Activated CD4-positive, CD25-positive, alpha-beta regulatory T cell treated with anti-CD3 and anti-CD28 coated beads, Interleukin-2, amount 50 U/mL, for 24 hours (primary cell): ENCODE measurements around the gene TECPR2.
"Not testable (repeated sequence)": the region's sequence is repeated elsewhere in the genome, so short reads cannot be mapped to it uniquely, and the experiment has no call there.

ENCODE experiments used
- ATAC-seq, 2 donors: fragments of 150-1000 bp; cut with Tn5 transposase; one replicate each; pipeline ENCODE4 v1.10.0; 2021; ENCODE audit warnings: mild to moderate bottlenecking in 1 of 2, moderate library complexity in 1 of 2

TECPR2 gene

GRCh38 chr14:102333390-102333789 lies 29.4 kb upstream of the TECPR2 start:
- ATAC-seq = no peak

DNA sequence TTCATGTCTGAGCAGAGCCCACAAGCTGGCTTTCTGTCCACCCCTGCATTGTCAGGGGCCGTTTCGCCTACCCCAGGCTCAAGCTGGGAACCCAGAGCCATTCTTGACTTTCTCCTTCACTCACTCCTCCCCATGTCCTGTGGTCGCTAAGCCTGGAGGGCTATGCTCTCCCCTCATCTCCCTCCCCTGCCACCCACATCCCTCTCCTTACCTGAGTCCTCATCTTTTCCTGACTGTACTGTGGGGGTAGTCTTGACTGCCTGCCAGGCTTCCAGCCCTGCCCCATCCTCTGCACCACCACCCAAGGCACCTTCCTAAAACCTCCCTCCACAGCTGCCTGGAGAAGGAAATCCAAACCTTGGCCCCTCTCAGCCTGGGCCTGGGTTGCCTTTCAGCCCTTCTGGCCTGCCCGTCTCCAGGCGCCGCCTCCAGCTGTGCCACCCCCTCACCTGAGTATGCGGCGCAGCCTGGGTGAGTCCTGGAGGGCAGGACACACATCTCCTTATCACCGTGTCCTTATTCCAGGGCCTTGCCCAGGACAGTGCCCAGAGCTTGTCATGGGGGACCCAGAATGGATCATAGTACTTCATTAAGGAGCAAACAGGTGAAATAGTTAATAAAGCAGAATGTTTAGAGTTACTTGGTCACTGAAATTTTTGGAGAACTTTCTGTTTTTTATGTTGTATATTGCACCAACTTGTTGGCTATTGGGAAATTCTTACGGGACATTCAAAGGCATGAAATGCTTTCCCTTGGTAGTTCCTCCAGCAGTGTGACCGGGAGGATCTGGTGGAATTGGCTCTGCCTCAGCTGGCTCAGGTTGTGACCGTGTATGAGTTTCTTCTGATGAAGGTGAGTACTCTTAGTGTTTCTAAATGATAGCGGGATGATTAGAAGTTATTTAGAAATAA lies 28.7 kb upstream of the TECPR2 start:
- ATAC-seq = no peak

- no peak for ATAC-seq
Observed at GRCh38 chr14:102335163-102335562, 27.6 kb upstream of the TECPR2 start.

- ATAC-seq = no peak
Observed at GRCh38 chr14:102338724-102339123, 24.0 kb upstream of the TECPR2 start.

DNA sequence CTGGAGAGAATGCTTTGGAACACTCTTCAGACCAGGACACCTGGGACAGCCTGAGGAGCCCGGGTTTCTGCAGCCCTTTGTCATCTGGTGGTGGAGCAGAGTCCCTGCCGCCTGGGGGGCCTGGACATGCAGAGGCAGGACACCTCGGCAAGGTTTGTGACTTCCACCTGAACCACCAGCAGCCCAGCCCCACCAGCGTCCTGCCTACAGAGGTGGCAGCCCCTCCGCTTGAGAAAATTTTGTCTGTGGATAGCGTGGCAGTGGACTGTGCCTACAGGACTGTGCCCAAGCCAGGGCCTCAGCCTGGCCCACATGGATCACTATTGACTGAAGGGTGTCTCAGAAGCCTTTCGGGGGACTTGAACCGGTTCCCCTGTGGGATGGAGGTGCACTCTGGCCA lies 21.2 kb upstream of the TECPR2 start:
- no peak for ATAC-seq

- ATAC-seq = no peak
Observed at GRCh38 chr14:102342238-102342637, 20.5 kb upstream of the TECPR2 start.

DNA sequence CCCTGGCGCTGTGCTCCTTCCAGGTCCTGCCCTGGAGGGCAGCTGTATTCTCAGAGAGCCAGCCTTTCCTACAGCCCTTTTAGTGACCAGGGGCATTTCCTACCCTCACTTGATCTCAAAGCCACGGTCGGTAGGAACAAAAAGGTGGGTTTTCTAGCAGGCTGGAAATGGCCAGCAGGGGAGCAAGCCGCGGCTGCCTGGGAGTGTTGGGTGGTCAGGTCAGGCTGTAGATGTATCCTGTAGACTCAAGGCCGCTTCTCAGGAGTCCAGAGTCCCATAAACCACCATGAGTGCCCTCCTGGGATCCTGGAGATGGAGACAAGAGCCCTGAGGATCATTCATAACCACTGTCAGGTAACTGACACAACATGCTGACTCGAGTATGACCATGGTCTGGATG lies 18.7 kb upstream of the TECPR2 start:
- ATAC-seq = no peak

GRCh38 chr14:102344485-102344884 lies 18.3 kb upstream of the TECPR2 start:
- no peak for ATAC-seq

DNA sequence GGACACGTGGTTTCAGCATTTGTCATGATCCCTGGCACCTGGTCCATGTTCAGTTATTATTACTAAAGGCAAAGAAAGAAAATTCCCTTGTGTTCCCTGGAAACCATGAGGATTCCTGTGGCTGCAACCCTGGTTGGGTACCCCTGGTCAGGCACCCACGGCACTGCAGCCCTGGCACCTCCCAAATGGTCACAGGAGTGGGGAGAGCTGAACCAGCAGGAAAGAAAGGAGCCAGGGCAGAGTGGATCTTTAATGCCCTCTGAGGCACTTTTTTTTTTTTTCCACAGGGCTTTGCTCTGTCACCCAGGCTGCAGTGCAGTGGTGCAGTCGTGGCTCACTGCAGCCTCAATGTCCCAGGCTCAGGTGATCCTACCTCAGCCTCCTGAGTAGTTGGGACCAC lies 17.5 kb upstream of the TECPR2 start:
- no peak for ATAC-seq

GRCh38 chr14:102346645-102347044 lies 16.1 kb upstream of the TECPR2 start:
- no peak for ATAC-seq

DNA sequence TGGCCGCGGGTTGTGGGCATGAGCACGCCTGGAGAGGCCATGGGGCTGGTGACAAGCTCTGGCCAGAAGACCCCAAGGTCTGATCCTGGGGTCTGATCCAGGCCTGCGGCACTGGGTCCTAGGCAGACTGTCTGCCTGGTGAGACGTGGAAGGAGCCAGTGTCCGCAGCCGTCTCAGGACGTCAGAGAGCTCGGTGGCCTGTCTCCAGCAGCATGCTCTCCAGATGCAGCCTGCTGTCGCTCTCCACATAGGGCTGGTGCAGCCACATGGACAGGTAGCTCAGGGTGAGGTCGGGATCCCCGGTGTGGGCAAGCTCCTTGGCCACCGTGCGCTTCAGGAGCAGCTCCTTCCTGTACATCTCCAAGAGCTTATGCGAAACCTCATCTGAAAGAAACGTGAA lies 14.4 kb upstream of the TECPR2 start:
- no peak for ATAC-seq

DNA sequence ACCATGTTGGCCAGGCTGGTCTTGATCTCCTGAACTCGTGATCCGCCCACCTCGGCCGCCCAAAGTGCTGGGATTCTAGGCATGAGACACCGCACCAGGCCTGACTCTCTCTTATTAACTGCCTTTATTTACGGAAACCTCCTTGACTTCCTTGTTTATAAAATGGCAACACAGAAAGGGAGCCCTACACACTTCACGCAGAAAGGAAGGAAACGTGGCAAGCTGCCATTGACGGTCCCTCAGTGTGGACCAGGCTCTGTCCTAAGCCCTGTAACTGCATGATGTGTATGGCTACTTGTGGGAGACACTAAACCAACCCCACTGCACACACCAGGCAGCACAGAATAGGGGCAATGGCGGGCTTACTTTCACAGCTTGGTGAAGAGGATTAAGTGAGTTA lies 11.7 kb upstream of the TECPR2 start:
- no peak for ATAC-seq

- ATAC-seq = not testable (repeated sequence)
Observed at GRCh38 chr14:102351593-102351992, 11.1 kb upstream of the TECPR2 start.

GRCh38 chr14:102352213-102352612 lies 10.5 kb upstream of the TECPR2 start:
- ATAC-seq = no peak

- no peak for ATAC-seq
Observed at GRCh38 chr14:102353126-102353619, 9.6 kb upstream of the TECPR2 start.

DNA sequence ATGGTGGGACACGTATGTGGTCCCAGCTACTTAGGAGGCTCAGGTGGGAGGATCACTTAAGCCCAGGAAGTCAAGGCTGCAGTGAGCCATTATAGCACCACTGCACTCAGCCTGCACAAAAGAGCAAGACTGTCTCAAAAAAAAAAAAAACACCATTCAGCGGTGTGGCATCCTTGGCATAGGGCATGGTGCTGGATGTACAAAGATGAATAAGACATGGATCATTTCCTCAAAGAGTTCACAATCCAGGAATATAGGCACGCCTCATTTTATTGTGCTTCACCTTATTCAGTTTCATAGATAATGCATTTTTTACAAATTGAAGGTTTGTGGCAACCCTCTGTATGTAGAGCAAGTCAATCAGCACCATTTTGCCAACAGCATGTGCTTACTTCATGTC lies 6.5 kb upstream of the TECPR2 start:
- no peak for ATAC-seq

DNA sequence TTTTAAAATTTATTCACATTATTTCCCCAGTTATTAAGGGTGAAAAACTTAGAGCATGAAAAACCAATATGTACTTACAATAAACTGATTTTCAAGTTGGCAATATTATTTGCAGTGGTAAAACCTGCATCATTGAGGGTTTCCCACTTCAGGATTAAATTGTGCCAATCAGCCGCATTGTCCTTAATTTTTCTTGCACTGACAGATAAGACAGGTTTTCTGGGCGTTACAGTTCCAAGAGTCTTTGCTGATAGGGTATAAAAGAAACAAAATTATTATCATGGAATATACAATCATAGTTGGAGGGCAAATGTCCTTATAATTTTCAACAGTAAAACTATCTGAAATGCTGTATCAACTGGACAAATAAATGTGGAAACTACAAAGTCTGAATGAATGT lies 3.4 kb upstream of the TECPR2 start:
- no peak for ATAC-seq

GRCh38 chr14:102360388-102360787 lies 2.4 kb upstream of the TECPR2 start:
- no peak for ATAC-seq

GRCh38 chr14:102362084-102362483 lies 657 bp upstream of the TECPR2 start:
- peak; percentile 91 to 93 for ATAC-seq

DNA sequence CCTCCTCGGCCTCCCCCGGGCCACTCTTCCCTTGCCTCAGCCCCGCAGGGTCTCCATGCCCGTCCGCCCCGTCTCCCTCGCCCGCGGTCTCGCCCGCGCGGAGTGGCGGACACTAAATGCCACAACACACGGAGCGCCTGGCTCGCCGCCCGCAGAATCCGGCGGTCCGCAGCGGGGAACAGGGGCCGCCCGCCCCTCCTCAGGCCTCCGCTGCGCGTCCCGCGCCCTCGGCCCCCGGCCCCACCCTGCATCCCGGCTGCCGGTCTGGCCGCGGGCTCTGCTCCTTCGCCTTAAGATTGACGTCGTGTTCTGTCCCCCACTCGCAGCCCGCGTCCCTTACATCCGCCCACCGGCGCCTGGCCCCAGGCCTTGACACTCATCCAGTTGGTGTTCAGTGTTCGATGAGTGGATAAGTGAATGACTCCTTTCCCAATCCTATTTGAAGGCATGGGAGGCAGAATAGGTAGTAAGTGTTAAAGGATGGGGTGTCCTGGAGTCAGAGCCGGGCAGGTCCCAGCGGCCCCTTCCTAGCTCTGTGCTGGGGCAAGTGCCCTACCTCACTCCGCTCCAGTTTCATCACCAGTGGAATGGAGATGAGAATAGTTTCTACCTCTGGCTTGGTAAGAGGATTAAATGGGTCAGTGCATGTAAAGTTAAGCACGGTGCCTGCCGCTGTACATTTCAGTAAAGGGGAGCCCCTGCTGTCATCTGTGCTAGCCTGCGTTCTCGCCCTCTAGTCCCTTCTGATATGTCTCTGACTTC lies 622 bp downstream of the TECPR2 start:
- ATAC-seq = no peak

GRCh38 chr14:102370305-102370809 lies 7.6 kb downstream of the TECPR2 start:
- ATAC-seq = no peak

DNA sequence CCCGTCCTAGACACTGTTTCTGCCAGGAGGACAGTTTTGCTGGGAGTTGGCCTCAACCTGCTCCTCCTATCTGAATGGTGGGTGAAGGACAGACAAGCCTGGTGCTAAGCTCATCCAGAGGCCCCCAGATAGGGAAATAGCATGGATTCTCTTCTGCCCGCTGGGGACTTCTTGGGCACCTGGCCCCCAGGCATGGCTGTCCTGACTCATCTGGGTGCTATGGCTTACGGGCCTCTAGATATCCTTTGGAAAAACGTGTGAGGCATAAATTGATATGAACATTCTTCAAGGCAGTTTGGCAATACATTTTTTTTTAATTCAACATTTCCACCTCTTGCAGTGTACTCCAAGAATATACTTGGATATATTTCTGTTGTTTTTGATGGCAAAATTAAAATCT lies 8.6 kb downstream of the TECPR2 start:
- ATAC-seq = no peak

DNA sequence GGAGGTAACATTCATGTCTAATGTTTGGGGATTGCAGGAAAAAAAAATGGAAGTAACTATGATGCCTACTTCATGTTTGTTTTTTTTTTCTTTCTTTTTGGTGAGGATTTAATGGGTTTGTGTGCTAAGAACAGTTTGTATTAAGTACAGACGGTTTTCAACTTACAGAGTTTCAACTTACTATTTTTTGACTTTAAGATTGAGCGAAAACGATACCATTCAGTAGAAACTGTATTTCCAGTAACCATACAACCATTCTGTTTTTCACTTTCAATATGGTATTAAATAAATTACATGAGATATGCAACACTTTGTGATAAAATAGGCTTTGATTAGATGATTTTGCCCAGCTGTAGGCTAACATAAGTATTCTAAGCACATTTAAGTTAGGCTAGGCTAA lies 10.4 kb downstream of the TECPR2 start:
- no peak for ATAC-seq

GRCh38 chr14:102374264-102374663 lies 11.5 kb downstream of the TECPR2 start:
- ATAC-seq = no peak
